Epithelial cell of esophagus (primary cell): ENCODE measurements around the gene CHCHD3.

Experiments
- DNase-seq: peaks from one replicate; pipeline ENCODE4 v3.0.0; 2010; ENCODE audit warnings: low read depth
- H3K4me3 ChIP-seq: 2 replicates; pipeline ENCODE4 v1.5.1; 2011; ENCODE audit warnings: mild to moderate bottlenecking, low read length, control low read depth
- TF ChIP-seq, protein P1 (sequence below): IDR thresholded peaks from 2 replicates; pipeline ENCODE4 v1.5.1; 2011; ENCODE audit warnings: low read depth, mild to moderate bottlenecking, low read length, control low read depth, inconsistent platforms; ENCODE audit not compliant: insufficient read depth; ENCODE audit errors: missing control alignments

Gene CHCHD3

DNA sequence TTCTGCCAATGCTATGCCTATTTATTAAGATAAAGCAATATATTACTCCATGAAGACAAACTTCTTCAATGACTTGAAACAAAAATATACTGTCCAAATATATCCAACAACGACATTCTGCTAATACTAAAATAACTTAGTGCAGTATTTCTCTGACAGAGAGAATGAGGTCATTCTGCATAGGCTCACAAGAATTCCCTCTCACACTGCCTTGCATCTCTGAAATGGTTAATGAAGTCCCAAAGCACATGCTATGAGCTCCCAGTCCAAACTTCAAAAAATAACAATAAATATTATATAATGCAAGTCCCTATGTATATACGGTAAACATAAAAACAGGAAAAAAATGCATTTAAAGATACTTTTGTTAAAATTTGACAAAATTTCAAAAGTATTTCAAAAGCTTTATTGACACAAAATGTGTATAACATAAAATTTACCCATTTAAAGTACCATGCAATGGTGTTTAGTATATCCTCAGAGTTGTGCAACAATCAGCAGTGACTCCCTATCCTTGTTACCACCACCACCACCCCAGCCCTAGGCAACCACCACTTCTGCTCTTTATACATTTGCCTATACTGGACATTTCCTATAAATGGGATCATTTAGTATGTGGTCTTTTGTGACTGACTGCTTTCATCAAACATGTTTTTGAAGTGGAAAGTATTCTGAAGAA lies 27.6 kb downstream of the CHCHD3 start:
- DNase-seq = peak; percentile 40
- H3K4me3 ChIP-seq = no peak overlapping the region
- TF ChIP-seq, protein P1, sequence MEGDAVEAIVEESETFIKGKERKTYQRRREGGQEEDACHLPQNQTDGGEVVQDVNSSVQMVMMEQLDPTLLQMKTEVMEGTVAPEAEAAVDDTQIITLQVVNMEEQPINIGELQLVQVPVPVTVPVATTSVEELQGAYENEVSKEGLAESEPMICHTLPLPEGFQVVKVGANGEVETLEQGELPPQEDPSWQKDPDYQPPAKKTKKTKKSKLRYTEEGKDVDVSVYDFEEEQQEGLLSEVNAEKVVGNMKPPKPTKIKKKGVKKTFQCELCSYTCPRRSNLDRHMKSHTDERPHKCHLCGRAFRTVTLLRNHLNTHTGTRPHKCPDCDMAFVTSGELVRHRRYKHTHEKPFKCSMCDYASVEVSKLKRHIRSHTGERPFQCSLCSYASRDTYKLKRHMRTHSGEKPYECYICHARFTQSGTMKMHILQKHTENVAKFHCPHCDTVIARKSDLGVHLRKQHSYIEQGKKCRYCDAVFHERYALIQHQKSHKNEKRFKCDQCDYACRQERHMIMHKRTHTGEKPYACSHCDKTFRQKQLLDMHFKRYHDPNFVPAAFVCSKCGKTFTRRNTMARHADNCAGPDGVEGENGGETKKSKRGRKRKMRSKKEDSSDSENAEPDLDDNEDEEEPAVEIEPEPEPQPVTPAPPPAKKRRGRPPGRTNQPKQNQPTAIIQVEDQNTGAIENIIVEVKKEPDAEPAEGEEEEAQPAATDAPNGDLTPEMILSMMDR = no peak

DNA sequence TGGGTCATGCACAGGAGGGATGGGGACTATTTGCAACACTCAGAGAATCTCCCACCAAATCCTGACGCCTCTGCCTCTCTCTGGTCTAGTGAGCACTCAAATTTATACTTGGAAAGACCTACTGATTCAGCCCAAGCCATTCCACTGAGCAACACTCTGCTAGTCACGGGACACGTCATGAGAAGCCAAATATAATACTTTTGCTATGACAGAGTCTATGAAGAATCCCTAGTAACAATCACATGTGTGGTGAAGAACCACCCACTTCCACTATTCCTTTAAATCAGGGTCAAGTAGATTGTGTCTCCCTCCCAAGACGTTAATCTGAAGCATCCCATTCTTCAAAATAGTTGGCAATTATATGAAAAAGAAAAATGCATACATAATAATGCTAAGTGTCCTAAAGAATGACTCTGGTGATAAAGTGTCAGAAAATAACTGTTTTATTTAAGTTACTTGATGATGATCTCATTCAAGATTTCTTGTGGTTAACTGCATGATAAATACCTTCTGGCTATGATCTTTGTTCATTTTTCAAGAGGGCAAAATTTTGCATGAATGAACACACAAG lies 28.5 kb downstream of the CHCHD3 start:
- DNase-seq = peak; percentile 96
- no peak overlapping the region for H3K4me3 ChIP-seq
- TF ChIP-seq, protein P1 = no peak

DNA sequence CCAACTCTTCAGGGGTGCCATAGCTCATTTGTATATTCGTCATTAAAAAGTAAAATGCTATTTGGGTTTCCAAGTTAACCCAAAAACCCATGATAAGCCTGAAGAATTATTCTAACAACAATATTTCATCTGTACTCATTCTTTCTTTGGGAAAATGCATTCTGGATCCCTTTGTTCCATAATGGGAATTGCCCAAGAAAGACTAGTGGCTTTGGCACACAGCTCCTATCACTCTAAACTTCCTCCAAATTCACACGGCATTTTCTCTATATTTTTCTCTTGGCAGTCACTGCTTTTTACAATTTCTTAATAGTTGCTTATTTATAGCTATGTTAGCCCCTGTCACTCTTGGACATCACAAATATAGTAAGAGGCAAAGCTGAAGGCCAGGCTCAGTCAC lies 29.1 kb downstream of the CHCHD3 start:
- H3K4me3 ChIP-seq = no peak overlapping the region
- TF ChIP-seq, protein P1 = no peak

DNA sequence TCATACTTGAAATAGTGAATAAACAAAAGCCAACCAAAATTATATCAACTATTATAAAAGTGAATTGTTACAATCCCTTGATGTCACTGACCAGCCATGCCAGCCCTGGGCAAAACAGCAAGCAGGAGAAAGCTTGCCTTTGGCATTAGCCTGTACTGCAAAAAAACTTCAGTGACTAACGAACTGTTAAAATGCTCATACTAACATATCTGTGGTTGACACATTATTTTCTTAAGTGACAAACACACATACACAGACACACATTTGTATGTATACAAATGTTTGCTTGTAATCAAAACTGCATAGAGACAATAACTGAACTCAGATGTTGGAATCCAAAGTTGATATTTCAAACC lies 29.5 kb downstream of the CHCHD3 start:
- no peak overlapping the region for H3K4me3 ChIP-seq
- peak; percentile 9 for DNase-seq
- TF ChIP-seq, protein P1 = no peak

More for the DNA sequence above, 29.1 kb downstream of the CHCHD3 start:
- DNase-seq = no peak

DNA sequence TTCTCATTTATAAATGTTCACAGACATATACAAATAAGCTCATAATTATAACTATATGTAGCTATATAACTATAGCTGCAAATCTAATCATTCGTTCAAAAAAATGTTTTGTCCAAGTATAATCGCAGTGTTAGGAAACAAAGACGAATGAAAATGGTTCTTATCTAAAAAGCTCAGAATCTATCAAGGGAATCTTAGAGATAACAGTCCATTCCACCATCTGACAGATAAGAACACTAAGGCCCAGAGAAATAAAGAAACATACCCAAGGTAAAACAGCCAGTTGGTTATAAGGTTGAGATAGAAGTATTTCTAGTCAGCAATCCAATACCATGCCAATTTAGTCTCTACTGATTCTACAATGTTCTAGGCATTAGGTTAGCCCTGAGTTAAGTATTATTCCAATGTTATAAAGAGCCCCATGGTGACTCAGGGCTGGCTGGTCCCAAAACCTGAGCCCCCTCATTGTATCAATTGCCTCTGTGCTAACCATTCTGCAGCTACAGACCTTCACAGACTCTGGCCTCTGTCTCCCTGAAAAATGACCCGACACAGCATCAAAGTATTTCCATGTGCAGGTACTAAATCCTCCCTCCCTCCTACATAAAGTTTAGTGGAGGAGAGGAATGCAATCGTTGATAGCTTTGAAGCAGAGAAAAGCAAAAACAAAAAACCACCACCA lies 30.0 kb downstream of the CHCHD3 start:
- DNase-seq = no peak
- no peak overlapping the region for H3K4me3 ChIP-seq
- TF ChIP-seq, protein P1 = no peak

DNA sequence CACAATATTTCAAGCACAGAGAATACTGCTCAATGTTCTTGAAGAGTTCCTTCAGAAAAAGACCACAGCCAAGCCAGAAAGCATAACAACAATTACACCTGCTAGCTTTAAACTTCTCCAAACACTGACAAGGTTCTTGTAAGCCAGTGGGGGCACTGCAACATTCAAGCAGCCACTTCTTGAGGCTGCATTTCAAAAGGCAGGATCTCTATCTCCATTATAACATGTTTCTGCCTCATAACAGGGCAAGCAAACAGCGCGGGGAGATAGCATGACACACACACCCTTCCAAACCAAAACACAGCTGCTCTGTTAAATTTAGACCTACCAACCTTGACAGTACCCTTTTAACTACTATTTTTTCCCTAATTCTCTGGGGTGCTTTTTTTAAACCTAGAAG lies 30.8 kb downstream of the CHCHD3 start:
- H3K4me3 ChIP-seq = no peak overlapping the region
- DNase-seq = no peak
- TF ChIP-seq, protein P1 = no peak
